Bronchial epithelial cell (primary cell): ENCODE results near the gene HIVEP3. TPM values are rescaled to one million over a fixed set of nuclear protein-coding genes. Genes with fewer than 3 reads are reported as not detected.
A peak's percentile ranks its signal among the peaks of the same experiment; 100 is the strongest.

Source experiments
- DNase-seq: peaks from one replicate; pipeline ENCODE4 v3.0.0-alpha.2; 2010; ENCODE audit warnings: low read depth
- FAIRE-seq: peaks from 2 replicates; lab custom pipeline; 2011; peaks lifted over from hg19 to GRCh38; lab: Jason Lieb, UNC
- H3K27me3 ChIP-seq: 2 replicates; pipeline ENCODE4 v1.5.1; 2011; ENCODE audit warnings: low read length; ENCODE audit not compliant: control insufficient read depth, insufficient read depth
- H3K36me3 ChIP-seq: 2 replicates; pipeline ENCODE4 v1.5.1; 2011; ENCODE audit warnings: low read length; ENCODE audit not compliant: control insufficient read depth, insufficient read depth
- H3K4me3 ChIP-seq: 2 replicates; pipeline ENCODE4 v1.5.1; 2011; ENCODE audit warnings: mild to moderate bottlenecking, low read depth, low read length, control low read depth
- CTCF ChIP-seq: IDR thresholded peaks from 2 replicates; pipeline ENCODE4 v1.5.1; 2011; ENCODE audit warnings: mild to moderate bottlenecking, moderate library complexity, low read length, control low read depth, inconsistent platforms; ENCODE audit not compliant: insufficient read depth, severe bottlenecking
- total RNA-seq: library from RNA; depleted of rRNA; stranded (reverse); fragments of >200 nt; gene quantifications from 2 replicates; pipeline ENCODE4 v1.2.1, GENCODE V29; 2014

HIVEP3 gene
- total RNA-seq, 1 donor from 2014 or later = under 0.01 TPM

GRCh38 chr1:41547781-41548560, 370.8 kb downstream of the HIVEP3 start:
- no peaks in the 10 kb centered on the region for H3K36me3 ChIP-seq
- no peak for TF ChIP-seq CTCF
- no peak overlapping the region for H3K4me3 ChIP-seq
- H3K27me3 ChIP-seq = no peaks in the 10 kb centered on the region
- DNase-seq (peak; percentile 45), FAIRE-seq (no peak)

- no peak for FAIRE-seq
- Histone ChIP-seq H3K4me3 (no peak overlapping the region), H3K36me3 (no peaks in the 10 kb centered on the region), H3K27me3 (no peaks in the 10 kb centered on the region)
- DNase-seq = no peak
- TF ChIP-seq CTCF = no peak
Observed at GRCh38 chr1:41547336-41547735, 371.4 kb downstream of the HIVEP3 start.

- no peak for TF ChIP-seq CTCF
- no peaks in the 10 kb centered on the region for H3K36me3 ChIP-seq
- no peak overlapping the region for H3K4me3 ChIP-seq
- no peaks in the 10 kb centered on the region for H3K27me3 ChIP-seq
- FAIRE-seq = no peak
- DNase-seq = no peak
Observed at GRCh38 chr1:41546833-41547135, 371.9 kb downstream of the HIVEP3 start.

- DNase-seq (no peak), FAIRE-seq (peak; percentile 40)
- Histone ChIP-seq H3K27me3 (no peaks in the 10 kb centered on the region), H3K36me3 (no peaks in the 10 kb centered on the region), H3K4me3 (no peak overlapping the region)
- TF ChIP-seq CTCF = no peak
Observed at GRCh38 chr1:41545996-41546832, 372.5 kb downstream of the HIVEP3 start.

GRCh38 chr1:41542196-41542930, 376.4 kb downstream of the HIVEP3 start:
- H3K4me3 ChIP-seq = no peak overlapping the region
- DNase-seq = no peak
- no peaks in the 10 kb centered on the region for H3K27me3 ChIP-seq
- FAIRE-seq = no peak
- TF ChIP-seq CTCF = no peak
- H3K36me3 ChIP-seq = no peaks in the 10 kb centered on the region
